Stimulated activated CD8-positive, alpha-beta memory T cell treated with anti-CD3 and anti-CD28 coated beads, Interleukin-2, amount 100 ng/mL, for 1 hour (primary cell): ENCODE measurements around the gene SERPINA12.
"Not testable (repeated sequence)": the region's sequence is repeated elsewhere in the genome, so short reads cannot be mapped to it uniquely, and the experiment has no call there.

Experiments
- DNase-seq, 2 donors: peaks; one replicate each; pipeline ENCODE4 v3.0.0-alpha.2; 2020; ENCODE audit warnings: low read depth in 2 of 2

The SERPINA12 gene

GRCh38 chr14:94536836-94537235 is 27.6 kb upstream of the SERPINA12 start:
- DNase-seq = no peak

DNA sequence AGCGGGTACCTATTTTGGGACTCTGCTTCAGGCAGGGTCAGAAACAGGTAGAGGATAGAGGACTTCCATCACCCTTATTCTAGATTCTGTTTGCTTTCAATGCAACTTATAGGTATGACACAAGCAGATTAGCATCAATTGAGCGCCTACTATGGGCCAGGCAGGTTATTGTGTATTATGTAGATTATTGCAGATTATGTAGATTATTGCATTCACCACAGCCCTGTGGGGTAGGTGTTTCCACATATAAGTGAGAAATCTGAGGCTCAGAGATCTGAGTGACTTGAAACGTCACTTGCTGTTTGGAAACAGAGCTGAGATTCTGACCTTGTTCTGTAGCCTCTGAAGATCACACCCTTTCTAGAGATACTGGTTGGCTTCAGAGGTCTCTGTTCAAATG is 26.2 kb upstream of the SERPINA12 start:
- no peak for DNase-seq

GRCh38 chr14:94532447-94532846 is 23.2 kb upstream of the SERPINA12 start:
- no peak for DNase-seq

GRCh38 chr14:94531187-94531586 is 21.9 kb upstream of the SERPINA12 start:
- DNase-seq = no peak

DNA sequence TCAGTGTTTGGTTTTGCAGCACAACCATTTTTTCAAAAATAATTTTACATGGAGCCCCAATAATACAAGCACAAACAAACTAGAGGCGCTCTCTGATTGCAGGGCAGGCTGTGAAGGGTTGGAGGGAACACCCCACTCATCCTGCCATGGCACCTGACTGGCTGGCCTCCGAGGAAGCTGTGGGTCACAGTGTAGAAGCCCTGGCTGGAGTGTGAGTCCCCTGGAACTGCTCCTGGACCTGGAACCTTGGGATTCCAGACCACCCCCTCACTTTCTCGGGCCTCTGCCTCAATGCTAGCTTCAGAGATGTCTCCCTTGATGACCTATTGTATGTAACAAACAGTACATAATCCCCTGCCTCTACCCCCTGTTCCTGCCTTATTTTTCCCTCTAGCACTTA is 14.8 kb upstream of the SERPINA12 start:
- no peak for DNase-seq

DNA sequence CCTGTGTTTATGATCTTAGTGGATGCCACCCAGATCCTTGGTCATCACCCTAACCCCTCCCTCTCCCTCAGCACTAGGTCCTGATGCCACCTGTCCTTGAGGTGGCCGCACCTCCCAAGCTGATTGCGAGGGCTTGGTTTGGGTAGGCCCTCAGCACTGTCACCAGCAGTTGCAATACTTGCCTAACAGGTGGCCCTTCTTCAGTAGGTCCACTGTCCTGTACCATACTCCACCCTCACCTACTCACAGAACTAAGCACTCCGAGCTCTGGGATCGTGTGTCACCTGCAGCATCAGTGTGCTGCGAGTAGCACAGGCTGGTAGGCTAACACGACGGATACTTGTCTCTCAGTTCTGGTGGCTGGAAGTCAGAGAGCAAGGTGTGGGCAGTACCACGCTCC is 14.0 kb upstream of the SERPINA12 start:
- DNase-seq = no peak

DNA sequence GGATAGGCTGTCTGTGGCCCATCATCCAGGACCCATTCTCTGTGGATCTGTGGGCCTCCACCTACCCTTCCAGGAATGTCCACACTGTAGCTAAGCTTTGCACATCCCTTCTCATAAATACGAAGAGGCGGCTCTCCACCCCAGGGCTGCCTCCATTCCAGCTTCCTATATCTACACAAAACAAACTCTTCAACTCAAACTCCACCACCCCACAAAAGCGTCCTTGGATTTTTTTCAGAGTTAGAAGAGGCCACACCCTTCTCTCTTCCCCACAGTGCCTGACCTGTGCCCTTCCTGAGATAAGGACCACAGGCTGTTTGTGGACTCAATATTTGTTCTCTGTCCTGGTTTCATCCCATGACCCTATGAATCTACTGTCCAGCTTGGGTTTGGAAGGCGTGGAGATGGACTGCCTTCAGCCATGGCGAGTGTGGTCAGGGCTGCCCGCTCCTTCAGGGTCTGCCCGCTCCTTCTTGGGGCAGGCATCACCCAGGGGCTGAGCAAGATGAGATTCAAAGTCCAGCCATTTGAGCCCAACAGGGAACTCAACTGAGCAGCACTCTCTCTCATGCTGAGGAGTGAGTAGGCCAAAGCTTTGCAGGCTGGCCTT is 13.0 kb upstream of the SERPINA12 start:
- DNase-seq = no peak

DNA sequence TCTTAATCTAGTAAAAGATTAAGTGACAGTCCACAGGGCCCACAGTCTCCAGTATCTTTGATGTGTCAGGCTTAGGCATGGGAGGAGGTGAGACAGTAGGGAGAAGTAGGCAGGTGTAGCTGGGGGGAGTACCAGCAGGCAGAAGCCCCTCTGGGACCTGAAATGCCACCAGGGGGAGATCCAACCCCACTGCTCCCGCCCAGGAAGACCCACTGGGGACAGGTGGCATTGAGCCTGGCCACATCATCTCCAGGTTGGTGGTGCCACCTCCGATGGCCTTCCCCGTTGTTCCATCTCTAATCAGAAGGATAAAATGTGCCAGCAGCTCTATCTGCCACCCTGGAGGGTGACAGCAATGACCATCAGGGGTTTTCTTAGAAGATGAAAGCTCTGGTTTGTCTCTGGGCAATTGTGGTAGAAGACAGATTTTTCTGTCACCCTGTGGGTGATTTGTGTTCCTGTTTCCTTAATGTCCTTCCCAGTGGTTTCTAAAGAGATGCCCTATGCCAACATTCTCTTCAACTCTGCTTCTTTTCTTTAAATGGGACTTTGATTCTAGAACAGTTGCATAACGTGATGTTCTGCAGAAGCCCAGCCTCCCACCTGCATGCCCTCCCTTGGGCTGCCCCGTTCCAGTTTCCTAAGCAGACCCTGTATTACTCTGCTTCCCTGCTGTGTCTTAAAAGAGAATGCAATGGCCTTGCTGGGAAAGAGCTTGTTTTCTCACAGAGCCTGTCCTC is 12.3 kb upstream of the SERPINA12 start:
- DNase-seq = no peak

- no peak for DNase-seq
Measured at GRCh38 chr14:94517641-94518257, 8.5 kb upstream of the SERPINA12 start.

GRCh38 chr14:94517248-94517640 is 8.0 kb upstream of the SERPINA12 start:
- no peak for DNase-seq

- no peak for DNase-seq
Measured at GRCh38 chr14:94515856-94516255, 6.6 kb upstream of the SERPINA12 start.

DNA sequence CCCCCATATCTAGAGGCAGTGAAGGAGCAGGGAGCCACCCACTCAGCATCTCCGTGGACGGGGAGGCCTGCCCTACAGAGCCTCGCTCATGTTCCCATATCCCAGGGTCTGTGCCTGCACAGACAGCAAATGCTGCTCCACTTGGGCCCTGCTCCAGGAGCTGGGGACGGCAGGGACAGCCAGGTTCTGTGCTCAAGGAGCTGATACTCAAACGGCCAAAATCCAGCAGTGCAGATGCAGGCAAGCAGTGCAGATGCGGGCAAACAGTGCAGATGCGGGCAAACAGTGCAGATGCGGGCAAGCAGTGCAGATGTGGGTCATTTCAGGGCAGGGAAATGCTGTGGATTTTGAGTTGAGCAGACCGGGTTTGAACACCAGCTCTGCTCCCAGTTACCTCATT is 6.2 kb upstream of the SERPINA12 start:
- no peak for DNase-seq

DNA sequence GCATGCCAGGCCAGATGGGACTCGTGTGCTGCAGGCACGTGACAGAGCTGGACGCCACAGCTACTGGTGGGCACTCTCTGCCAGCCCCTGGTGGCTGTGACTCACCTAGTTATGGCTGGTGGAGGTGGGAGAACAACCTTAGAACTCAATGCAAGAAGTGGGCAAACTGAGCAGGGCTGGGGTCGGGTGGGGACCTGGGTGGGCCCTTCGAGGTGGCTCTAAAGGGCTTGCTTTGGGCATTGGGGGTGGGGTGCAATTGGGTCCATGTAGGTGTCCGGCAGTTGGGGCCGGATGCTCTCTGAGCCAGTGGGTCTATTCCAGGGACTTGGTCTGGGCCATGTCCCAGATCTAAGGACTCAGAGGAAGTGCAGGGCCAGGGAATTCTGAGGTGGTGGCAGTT is 5.1 kb upstream of the SERPINA12 start:
- DNase-seq = no peak

DNA sequence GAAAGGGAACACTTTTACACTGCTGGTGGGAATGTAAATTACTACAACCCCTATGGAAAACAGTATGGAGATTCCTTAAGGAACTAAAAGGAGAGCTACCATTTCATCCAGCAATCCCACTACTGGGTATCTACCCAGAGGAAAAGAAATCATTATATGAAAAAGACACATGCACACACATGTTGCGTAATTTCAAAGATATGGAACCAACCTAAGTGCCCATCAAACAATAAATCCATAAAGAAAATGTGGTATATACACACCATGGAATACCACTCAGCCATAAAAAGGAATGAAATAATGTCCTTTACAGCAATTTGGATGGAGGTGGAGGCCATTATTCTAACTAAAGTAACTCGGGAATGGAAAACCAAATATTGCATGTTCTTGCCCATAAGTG is 1.2 kb upstream of the SERPINA12 start:
- not testable (repeated sequence) for DNase-seq

- no peak for DNase-seq
Measured at GRCh38 chr14:94505641-94506040, 3.6 kb downstream of the SERPINA12 start.

- no peak for DNase-seq
Measured at GRCh38 chr14:94505206-94505605, 4.1 kb downstream of the SERPINA12 start.

DNA sequence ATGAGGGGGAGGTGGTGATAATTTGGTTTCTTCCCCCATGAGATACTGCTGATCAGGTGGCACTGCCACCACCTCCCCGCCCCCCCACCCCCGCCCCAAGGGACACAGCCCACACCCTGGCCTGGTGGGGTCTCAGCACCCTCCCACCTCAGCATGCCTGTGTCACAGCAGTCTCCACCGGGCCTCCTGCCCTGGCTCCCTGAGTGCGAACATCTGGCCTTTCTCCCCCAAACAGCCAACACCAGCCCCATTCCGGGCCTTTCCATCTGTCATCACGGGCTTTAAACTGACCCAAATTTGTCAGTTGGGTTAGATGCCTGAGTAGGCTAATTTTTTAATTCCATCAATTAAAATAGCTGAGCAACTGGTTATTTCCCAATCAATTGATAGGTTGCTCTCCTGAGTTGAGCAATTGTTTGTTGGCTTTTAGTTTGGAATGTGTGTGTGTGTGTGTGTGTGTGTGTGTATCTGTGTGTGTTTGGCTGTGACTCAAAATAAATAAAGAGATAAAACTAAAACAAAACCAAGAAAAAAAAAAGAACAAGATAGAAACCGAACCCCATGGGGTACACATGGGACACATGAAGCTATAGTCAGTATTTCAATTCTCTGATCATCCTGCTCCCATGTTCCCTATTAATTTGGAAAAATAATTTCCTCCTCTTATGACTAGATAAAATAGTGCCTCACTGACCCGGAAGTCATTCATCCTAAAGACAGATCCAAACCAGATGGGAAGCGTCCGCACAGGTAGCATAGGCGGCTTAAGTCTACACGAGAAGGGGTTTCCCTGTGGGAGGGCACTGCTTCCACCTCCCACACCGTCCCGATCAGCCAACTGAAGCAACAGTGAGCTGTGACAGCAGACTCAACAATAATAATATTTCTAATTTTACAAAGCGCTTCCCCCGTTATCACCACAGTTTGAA is 7.4 kb downstream of the SERPINA12 start:
- DNase-seq = no peak

- no peak for DNase-seq
Measured at GRCh38 chr14:94500264-94500663, 9.0 kb downstream of the SERPINA12 start.

DNA sequence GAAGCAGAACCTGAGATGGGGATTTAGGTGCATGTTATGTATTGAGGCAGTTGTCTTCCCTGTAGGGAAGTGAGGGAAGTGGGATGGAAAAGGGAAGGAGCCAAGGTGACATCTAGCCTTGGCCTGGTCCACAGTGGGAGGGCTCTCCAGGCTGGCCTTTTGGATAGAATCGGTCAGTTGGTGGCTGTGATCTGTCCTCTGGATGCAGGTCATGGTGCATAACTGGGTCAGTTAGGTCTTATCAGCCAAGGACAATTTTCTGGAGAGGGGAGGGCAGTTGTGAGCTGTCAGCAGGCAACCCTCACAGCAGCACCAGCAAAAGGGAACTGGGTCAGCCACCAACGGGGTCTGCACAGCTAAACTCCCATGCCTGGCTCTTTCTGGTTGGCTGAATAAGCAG is 9.6 kb downstream of the SERPINA12 start:
- no peak for DNase-seq

DNA sequence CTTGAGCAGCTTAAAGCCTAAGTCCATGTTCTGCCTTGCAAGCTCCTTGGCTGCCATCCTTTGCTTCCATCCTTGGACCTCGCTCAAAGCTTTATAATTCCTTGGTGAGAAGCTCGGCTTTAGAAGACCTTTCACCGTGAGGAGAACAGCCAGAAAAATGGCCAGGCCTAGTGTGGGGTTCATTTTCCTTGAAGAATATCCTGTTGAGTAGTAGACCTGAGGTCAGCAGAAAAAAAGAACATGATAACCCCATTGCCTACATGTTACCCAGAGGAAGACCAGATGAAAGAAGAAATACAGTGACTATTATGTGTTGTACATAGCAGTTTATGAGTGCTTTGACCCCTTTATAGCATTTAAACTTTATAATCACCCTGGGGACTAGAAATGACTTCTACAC is 11.1 kb downstream of the SERPINA12 start:
- DNase-seq = no peak

GRCh38 chr14:94494085-94494484 is 15.2 kb downstream of the SERPINA12 start:
- DNase-seq = no peak

GRCh38 chr14:94491511-94491910 is 17.8 kb downstream of the SERPINA12 start:
- DNase-seq = no peak
